DOHH2 (cell line): ENCODE measurements around the gene KIF1B.

Experiments
- EZH2phosphoT487 ChIP-seq: fragments of 200-600 bp; sonication (generic); IDR thresholded peaks from 2 replicates; pipeline ENCODE4 v1.6.1; 2017; ENCODE audit warnings: borderline replicate concordance, mild to moderate bottlenecking, antibody characterized with exemption, low read length, moderate library complexity, mixed read lengths
- TF ChIP-seq, protein P1 (sequence below): fragments of 200-600 bp; sonication (generic); IDR thresholded peaks from one replicate; pipeline ENCODE4 v1.5.1; 2014; ENCODE audit warnings: antibody characterized with exemption, mild to moderate bottlenecking, low read depth, low read length; ENCODE audit not compliant: poor library complexity, severe bottlenecking

DNA sequence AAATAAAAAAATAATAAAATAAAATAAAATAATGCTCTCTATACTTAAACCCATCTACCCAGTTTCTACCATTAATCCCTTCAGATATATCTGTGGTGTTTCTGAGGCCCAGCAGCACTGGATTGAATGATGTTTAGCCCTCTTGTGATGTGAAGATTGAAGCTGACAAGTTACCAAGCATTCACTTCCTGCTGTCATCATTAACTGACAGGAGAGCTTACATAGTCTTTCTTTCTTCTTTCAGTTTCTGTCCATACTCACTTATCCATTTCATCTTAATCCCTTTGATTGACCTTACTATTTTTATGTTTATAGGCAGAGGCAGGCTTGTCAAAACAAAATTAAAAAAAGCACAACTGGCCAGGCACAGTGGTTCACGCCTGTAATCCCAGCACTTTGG, 149.7 kb downstream of the KIF1B start:
- TF ChIP-seq, protein P1, sequence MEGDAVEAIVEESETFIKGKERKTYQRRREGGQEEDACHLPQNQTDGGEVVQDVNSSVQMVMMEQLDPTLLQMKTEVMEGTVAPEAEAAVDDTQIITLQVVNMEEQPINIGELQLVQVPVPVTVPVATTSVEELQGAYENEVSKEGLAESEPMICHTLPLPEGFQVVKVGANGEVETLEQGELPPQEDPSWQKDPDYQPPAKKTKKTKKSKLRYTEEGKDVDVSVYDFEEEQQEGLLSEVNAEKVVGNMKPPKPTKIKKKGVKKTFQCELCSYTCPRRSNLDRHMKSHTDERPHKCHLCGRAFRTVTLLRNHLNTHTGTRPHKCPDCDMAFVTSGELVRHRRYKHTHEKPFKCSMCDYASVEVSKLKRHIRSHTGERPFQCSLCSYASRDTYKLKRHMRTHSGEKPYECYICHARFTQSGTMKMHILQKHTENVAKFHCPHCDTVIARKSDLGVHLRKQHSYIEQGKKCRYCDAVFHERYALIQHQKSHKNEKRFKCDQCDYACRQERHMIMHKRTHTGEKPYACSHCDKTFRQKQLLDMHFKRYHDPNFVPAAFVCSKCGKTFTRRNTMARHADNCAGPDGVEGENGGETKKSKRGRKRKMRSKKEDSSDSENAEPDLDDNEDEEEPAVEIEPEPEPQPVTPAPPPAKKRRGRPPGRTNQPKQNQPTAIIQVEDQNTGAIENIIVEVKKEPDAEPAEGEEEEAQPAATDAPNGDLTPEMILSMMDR = no peak
- TF ChIP-seq EZH2phosphoT487 = no peak
